Mesendoderm (in vitro differentiated cells): ENCODE measurements around the gene AFF2.

Experiments used
- DNase-seq: peaks from one replicate; pipeline ENCODE4 v3.0.0; 2013
- H2AK5ac ChIP-seq: 2 replicates; pipeline ENCODE4 v1.6.1; 2013; ENCODE audit warnings: low read length, inconsistent platforms
- H2BK120ac ChIP-seq: 2 replicates; pipeline ENCODE4 v1.6.1; 2013; ENCODE audit warnings: low read depth, mild to moderate bottlenecking, low read length, moderate library complexity, mixed read lengths
- H2BK15ac ChIP-seq: replicated peaks from 2 replicates; pipeline ENCODE4 v1.6.1; 2013; ENCODE audit warnings: low read depth, mild to moderate bottlenecking, moderate library complexity
- H2BK5ac ChIP-seq: 2 replicates; pipeline ENCODE4 v1.6.1; 2013; ENCODE audit warnings: low read length, inconsistent platforms
- H3K18ac ChIP-seq: 2 replicates; pipeline ENCODE4 v1.6.1; 2013; ENCODE audit warnings: mild to moderate bottlenecking, low read length, mixed read lengths
- H3K23ac ChIP-seq: one replicate; pipeline ENCODE4 v1.6.1; 2013; ENCODE audit warnings: low read length
- H3K27ac ChIP-seq: 2 replicates; pipeline ENCODE4 v1.5.1; 2013; ENCODE audit warnings: low read depth, mild to moderate bottlenecking, inconsistent platforms, low read length, moderate library complexity
- H3K27me3 ChIP-seq: 2 replicates; pipeline ENCODE4 v1.6.1; 2013; ENCODE audit warnings: low read length, control low read depth, mild to moderate bottlenecking, inconsistent platforms; ENCODE audit not compliant: insufficient read depth, poor library complexity
- H3K36me3 ChIP-seq: 2 replicates; pipeline ENCODE4 v1.6.1; 2013; ENCODE audit warnings: low read length, inconsistent platforms; ENCODE audit not compliant: control insufficient read depth, insufficient read depth
- H3K4ac ChIP-seq: one replicate; pipeline ENCODE4 v1.6.1; 2013; ENCODE audit warnings: low read depth, mild to moderate bottlenecking, low read length, moderate library complexity
- H3K4me1 ChIP-seq: 2 replicates; pipeline ENCODE4 v1.6.1; 2013; ENCODE audit warnings: low read depth, low read length, inconsistent platforms; ENCODE audit not compliant: control insufficient read depth
- H3K4me2 ChIP-seq: 2 replicates; pipeline ENCODE4 v1.6.1; 2013; ENCODE audit warnings: low read length
- H3K4me3 ChIP-seq: 2 replicates; pipeline ENCODE4 v1.5.1; 2013; ENCODE audit warnings: mild to moderate bottlenecking, low read length
- H3K56ac ChIP-seq: one replicate; pipeline ENCODE4 v1.6.1; 2013; ENCODE audit warnings: low read length
- H3K79me1 ChIP-seq: 2 replicates; pipeline ENCODE4 v1.6.1; 2013; ENCODE audit warnings: low read length, inconsistent platforms
- H3K79me2 ChIP-seq: 2 replicates; pipeline ENCODE4 v1.6.1; 2013; ENCODE audit warnings: mild to moderate bottlenecking, low read length; ENCODE audit not compliant: control insufficient read depth, insufficient read depth
- H3K9ac ChIP-seq: 2 replicates; pipeline ENCODE4 v1.6.1; 2013; ENCODE audit warnings: low read length, inconsistent platforms
- H4K5ac ChIP-seq: one replicate; pipeline ENCODE4 v1.6.1; 2013; ENCODE audit warnings: low read length
- H4K8ac ChIP-seq: one replicate; pipeline ENCODE4 v1.6.1; 2013; ENCODE audit warnings: low read depth, mild to moderate bottlenecking, control low read depth, low read length, moderate library complexity
- WGBS: extraction: QIAGEN DNeasy Blood & Tissue Kit; methylation state at CpG from one replicate; pipeline ENCODE4 v1.1.7; 2013; ENCODE audit warnings: low lambda C conversion rate, missing lambda C conversion rate; ENCODE audit not compliant: insufficient coverage; ENCODE audit errors: extremely low coverage; 5-methylcytosine and 5-hydroxymethylcytosine counted together

Gene AFF2

DNA sequence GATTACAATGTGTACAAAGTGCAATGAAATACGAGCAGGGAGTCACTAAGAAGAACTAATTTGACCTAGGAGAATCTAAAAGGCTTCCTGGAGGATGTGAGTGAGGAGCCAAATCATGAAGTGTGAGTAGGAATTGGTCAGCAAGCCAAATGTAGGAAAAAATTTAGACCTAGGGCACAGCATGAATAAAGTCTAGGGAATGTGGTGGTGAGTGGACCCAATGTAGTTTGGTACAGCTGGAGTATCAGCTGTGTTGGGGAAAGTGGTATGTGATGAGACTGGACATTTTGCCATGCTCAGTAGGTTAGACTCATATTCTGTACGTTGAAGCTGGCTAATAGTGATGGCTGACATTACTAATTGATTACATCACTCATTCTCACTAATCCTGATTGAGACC lies 191.0 kb downstream of the AFF2 start:
- DNase-seq, result no peak
- Histone ChIP-seq H4K8ac (no peak overlapping the region), H3K27me3 (no peaks in the 10 kb centered on the region), H3K79me2 (no peaks in the 10 kb centered on the region), H4K5ac (no peak overlapping the region), H3K36me3 (no peaks in the 10 kb centered on the region), H3K18ac (no peak overlapping the region), H3K27ac (no peak overlapping the region), H3K9ac (no peak overlapping the region), H3K4me2 (no peak overlapping the region), H3K4ac (no peak overlapping the region), H3K79me1 (no peaks in the 10 kb centered on the region), H3K4me1 (no peaks in the 10 kb centered on the region), H2BK120ac (no peak overlapping the region), H2BK15ac (no peak overlapping the region), H2BK5ac (no peak overlapping the region), H2AK5ac (no peak overlapping the region), H3K56ac (no peak overlapping the region), H3K4me3 (no peak overlapping the region), H3K23ac (no peak overlapping the region)
- no CpG with 5 or more reads among the region's 2 CpGs for WGBS

DNA sequence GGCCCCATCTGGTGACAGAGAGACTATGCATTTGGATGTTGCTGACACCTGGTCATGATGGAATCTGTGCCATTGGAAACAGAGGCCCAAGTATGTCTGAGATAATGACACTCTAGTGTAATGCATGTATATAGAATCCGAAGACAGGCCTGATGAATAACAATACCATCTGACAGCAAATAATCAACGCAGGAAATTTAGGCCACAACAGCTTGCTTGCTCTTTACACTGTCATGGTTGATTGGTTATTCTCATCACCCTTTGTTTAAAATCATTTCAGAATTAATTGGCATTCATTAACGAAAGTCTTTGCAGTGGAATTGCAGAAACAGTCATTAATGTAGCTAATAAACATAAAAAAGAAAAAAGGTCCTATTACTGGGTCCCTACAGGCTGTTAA lies 194.8 kb downstream of the AFF2 start:
- no peaks in the 10 kb centered on the region for H3K79me2 ChIP-seq
- H3K27me3 ChIP-seq, result no peaks in the 10 kb centered on the region
- no peak for DNase-seq
- H4K5ac ChIP-seq, result no peak overlapping the region
- H3K27ac ChIP-seq, result no peak overlapping the region
- H2BK5ac ChIP-seq, result no peak overlapping the region
- no peak overlapping the region for H2AK5ac ChIP-seq
- H3K4me3 ChIP-seq, result no peak overlapping the region
- no peaks in the 10 kb centered on the region for H3K79me1 ChIP-seq
- H2BK15ac ChIP-seq, result no peak overlapping the region
- no peaks in the 10 kb centered on the region for H3K4me1 ChIP-seq
- no peak overlapping the region for H3K56ac ChIP-seq
- WGBS, result no CpG with 5 or more reads among the region's 3 CpGs
- H3K18ac ChIP-seq, result no peak overlapping the region
- no peak overlapping the region for H4K8ac ChIP-seq
- H3K4me2 ChIP-seq, result no peak overlapping the region
- no peak overlapping the region for H3K23ac ChIP-seq
- no peak overlapping the region for H3K4ac ChIP-seq
- H2BK120ac ChIP-seq, result no peak overlapping the region
- H3K36me3 ChIP-seq, result no peaks in the 10 kb centered on the region
- H3K9ac ChIP-seq, result no peak overlapping the region

DNA sequence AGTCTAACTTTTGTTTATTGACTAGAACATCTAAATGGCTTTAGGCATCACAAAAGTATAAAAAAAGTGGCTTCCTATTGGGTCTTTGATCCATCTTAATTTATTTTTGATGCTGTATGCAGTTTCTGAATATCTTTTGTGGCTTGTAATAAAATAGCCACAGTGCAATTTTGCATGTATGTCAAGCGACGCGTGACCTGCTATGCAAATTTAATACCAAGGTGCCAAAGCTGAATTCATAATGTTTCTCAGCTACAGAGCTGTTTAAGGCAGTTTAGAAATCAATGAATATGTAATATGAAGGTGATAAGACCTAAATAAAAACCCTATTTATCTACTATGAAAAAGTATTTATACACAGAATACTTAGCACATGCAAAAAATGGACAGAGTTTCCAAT lies 197.8 kb downstream of the AFF2 start:
- no peaks in the 10 kb centered on the region for H3K27me3 ChIP-seq
- no peak overlapping the region for H2BK15ac ChIP-seq
- H3K4ac ChIP-seq, result no peak overlapping the region
- H3K4me1 ChIP-seq, result no peaks in the 10 kb centered on the region
- no peak overlapping the region for H3K4me2 ChIP-seq
- WGBS, result no CpG with 5 or more reads among the region's 3 CpGs
- no peak overlapping the region for H2BK5ac ChIP-seq
- no peak overlapping the region for H4K5ac ChIP-seq
- no peak overlapping the region for H3K56ac ChIP-seq
- no peak for DNase-seq
- H3K9ac ChIP-seq, result no peak overlapping the region
- no peak overlapping the region for H2AK5ac ChIP-seq
- H3K27ac ChIP-seq, result no peak overlapping the region
- H3K23ac ChIP-seq, result no peak overlapping the region
- no peak overlapping the region for H3K4me3 ChIP-seq
- no peak overlapping the region for H3K18ac ChIP-seq
- H3K79me1 ChIP-seq, result no peaks in the 10 kb centered on the region
- no peak overlapping the region for H2BK120ac ChIP-seq
- H3K79me2 ChIP-seq, result no peaks in the 10 kb centered on the region
- H4K8ac ChIP-seq, result no peak overlapping the region
- H3K36me3 ChIP-seq, result no peaks in the 10 kb centered on the region

DNA sequence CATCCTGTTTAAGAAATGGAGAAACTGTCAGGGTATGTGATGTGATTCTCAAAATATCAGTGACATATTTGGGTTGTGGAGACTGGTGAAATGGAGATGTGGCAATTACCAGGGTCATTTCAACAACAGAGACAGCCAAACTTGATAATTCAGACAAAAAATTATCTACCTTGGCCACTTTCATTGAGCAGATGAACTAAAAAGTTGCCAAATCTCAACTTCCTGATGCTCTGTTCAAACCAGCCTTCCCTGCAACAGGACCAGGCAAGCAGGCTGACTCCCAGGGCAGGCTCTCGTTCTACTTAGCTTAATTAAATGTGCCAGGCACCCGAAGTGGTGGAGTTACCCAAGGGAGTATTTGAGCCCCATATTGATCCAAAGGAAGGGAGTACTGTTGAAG lies 199.6 kb downstream of the AFF2 start:
- Histone ChIP-seq H3K4ac (no peak overlapping the region), H3K4me3 (no peak overlapping the region), H3K27me3 (no peaks in the 10 kb centered on the region), H3K23ac (no peak overlapping the region), H3K56ac (no peak overlapping the region), H3K27ac (no peak overlapping the region), H3K79me2 (no peaks in the 10 kb centered on the region), H2BK15ac (no peak overlapping the region), H3K36me3 (no peaks in the 10 kb centered on the region), H3K4me1 (no peaks in the 10 kb centered on the region), H4K8ac (no peak overlapping the region), H3K9ac (no peak overlapping the region), H2AK5ac (no peak overlapping the region), H3K4me2 (no peak overlapping the region), H3K18ac (no peak overlapping the region), H2BK5ac (no peak overlapping the region), H2BK120ac (no peak overlapping the region), H3K79me1 (no peaks in the 10 kb centered on the region), H4K5ac (no peak overlapping the region)
- WGBS, result no CpG with 5 or more reads among the region's 2 CpGs
- DNase-seq, result no peak

DNA sequence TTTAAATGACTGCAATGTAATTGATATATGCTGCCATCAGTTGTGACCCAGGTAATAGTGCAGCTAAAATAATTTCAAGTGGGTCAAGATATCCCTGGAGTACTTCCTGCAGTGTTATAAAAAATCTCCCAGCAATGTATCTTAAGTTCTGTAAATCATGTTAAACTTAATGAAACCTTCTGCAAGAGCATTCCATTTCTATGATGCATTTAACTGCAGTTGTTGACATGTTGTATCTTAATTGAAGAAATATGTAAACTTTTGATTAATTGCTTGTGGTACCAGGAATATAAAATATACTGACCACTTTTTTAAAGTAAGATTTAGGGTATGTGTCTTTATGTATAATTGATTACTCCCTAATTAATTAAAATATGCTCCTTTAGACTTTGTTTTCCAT lies 213.6 kb downstream of the AFF2 start:
- Histone ChIP-seq H3K79me2 (no peaks in the 10 kb centered on the region), H3K27me3 (no peaks in the 10 kb centered on the region), H2BK5ac (no peak overlapping the region), H2BK15ac (no peak overlapping the region), H3K56ac (no peak overlapping the region), H4K8ac (no peak overlapping the region), H3K18ac (no peak overlapping the region), H3K79me1 (no peaks in the 10 kb centered on the region), H3K4ac (no peak overlapping the region), H3K4me1 (no peaks in the 10 kb centered on the region), H2AK5ac (no peak overlapping the region), H4K5ac (no peak overlapping the region), H3K4me3 (no peak overlapping the region), H3K9ac (no peak overlapping the region), H3K36me3 (no peaks in the 10 kb centered on the region), H2BK120ac (no peak overlapping the region), H3K23ac (no peak overlapping the region), H3K27ac (no peak overlapping the region), H3K4me2 (no peak overlapping the region)
- DNase-seq, result no peak

DNA sequence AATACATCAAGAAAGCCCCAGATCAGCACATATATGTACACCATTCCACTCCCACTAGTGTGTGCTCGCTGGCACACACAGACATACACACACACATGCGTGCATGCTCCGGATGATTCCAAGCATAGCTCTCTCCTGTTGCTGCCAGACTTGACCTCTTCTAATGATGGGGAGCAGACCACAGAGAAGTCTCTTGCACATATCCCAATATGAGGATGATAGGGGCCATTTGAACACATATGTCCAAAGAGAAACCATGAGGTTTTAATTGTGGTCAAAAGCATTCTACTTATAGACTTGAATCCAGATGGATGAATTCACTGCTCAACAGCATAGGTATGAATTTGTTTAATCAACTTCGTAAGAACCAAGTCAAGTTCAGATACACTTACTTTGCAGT lies 214.9 kb downstream of the AFF2 start:
- no peak overlapping the region for H4K8ac ChIP-seq
- no peak overlapping the region for H3K4me3 ChIP-seq
- H3K79me2 ChIP-seq, result no peaks in the 10 kb centered on the region
- no peak overlapping the region for H2BK120ac ChIP-seq
- H3K9ac ChIP-seq, result no peak overlapping the region
- H2AK5ac ChIP-seq, result no peak overlapping the region
- H3K23ac ChIP-seq, result no peak overlapping the region
- H3K56ac ChIP-seq, result no peak overlapping the region
- H3K4me2 ChIP-seq, result no peak overlapping the region
- no peak overlapping the region for H4K5ac ChIP-seq
- H3K36me3 ChIP-seq, result no peaks in the 10 kb centered on the region
- H2BK15ac ChIP-seq, result no peak overlapping the region
- no peaks in the 10 kb centered on the region for H3K4me1 ChIP-seq
- H3K18ac ChIP-seq, result no peak overlapping the region
- H3K79me1 ChIP-seq, result no peaks in the 10 kb centered on the region
- no peaks in the 10 kb centered on the region for H3K27me3 ChIP-seq
- no peak overlapping the region for H3K4ac ChIP-seq
- no CpG with 5 or more reads among the region's 4 CpGs for WGBS
- H2BK5ac ChIP-seq, result no peak overlapping the region
- no peak for DNase-seq
- H3K27ac ChIP-seq, result no peak overlapping the region
